T-helper 1 cell treated with Interleukin-12 subunit alpha and Interleukin-12 subunit beta and Interleukin-4 antibody, amounts not matched to agents 30 μg/mL and 1 μg/mL, for 36 hours (primary cell): ENCODE data around the gene ZMIZ1.

Experiments
- H3K27ac Mint-ChIP-seq: one replicate; pipeline ENCODE4 v1.8.0; 2021; ENCODE audit warnings: mild to moderate bottlenecking, mixed read lengths
- H3K27me3 Mint-ChIP-seq: one replicate; pipeline ENCODE4 v1.8.0; 2021; ENCODE audit warnings: low read depth, mixed read lengths
- H3K36me3 Mint-ChIP-seq: one replicate; pipeline ENCODE4 v1.8.0; 2021; ENCODE audit warnings: low read depth, mixed read lengths
- H3K4me1 Mint-ChIP-seq: one replicate; pipeline ENCODE4 v1.8.0; 2021; ENCODE audit warnings: low read depth, mixed read lengths
- H3K4me3 Mint-ChIP-seq: one replicate; pipeline ENCODE4 v1.8.0; 2021; ENCODE audit warnings: mild to moderate bottlenecking, moderate library complexity, mixed read lengths
- H3K9me3 Mint-ChIP-seq: one replicate; pipeline ENCODE4 v1.8.0; 2021; ENCODE audit warnings: mixed read lengths

Gene ZMIZ1

DNA sequence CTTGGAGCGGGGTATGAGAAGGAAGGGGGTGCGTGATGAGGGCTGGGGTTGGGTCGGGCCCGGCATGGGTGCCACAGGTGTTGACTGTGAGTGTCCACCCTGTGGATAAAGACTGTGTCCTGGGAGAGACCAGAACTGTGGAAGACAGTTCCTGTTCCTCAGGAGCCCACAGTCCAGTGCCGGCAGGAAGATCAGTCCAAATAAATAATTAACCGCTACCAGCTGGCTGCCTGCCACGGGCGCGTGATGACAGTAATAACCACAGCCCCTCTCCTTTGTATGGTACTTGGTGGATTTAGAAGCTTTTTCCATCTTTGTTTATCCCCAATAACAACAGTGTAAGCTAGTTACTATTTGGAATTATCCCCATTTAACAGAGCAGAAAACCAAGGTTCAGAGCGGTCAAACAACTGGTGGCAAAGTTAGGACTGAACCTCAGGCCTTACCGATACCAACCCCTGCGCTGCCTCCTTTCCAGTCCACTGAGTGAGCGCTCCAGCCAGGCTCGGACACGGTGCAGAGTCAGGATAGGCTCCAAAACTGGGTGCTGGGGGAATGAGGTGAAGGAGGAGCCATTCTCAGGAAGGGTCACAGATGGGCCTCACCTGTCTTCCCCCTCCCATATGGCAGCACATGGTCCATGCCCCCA, 5.1 kb downstream of the ZMIZ1 start:
- H3K9me3 Mint-ChIP-seq: no peaks in the 10 kb centered on the region
- peaks cover 18% of the 10 kb centered on the region for H3K27me3 Mint-ChIP-seq
- peaks cover 18% of the 10 kb centered on the region for H3K4me1 Mint-ChIP-seq
- no peak overlapping the region for H3K4me3 Mint-ChIP-seq
- H3K36me3 Mint-ChIP-seq: peaks cover 9% of the 10 kb centered on the region
- H3K27ac Mint-ChIP-seq: no peak overlapping the region

DNA sequence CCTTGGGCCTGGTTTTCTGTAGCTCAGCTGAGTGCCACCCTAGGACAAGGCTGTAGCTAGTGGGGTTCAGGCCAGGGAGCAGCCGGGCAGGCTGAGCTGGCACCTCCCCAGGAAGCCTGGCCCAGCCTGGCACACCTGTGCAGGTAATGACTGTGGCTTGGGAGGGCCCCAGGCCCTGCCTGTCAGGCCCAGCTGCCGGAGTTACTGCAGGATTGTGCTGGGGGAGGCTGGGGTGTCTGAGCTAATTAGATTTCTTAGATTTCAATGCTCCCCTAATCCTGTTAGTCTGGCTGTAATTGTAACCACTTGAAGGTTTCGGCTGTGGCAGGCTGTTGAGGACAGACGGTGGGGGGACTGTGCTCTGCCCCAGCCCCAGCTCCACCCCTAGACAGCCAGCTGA, 6.0 kb downstream of the ZMIZ1 start:
- peaks cover 18% of the 10 kb centered on the region for H3K27me3 Mint-ChIP-seq
- H3K9me3 Mint-ChIP-seq: no peaks in the 10 kb centered on the region
- no peak overlapping the region for H3K4me3 Mint-ChIP-seq
- H3K36me3 Mint-ChIP-seq: peaks cover 6% of the 10 kb centered on the region
- H3K4me1 Mint-ChIP-seq: peaks cover 18% of the 10 kb centered on the region
- no peak overlapping the region for H3K27ac Mint-ChIP-seq

DNA sequence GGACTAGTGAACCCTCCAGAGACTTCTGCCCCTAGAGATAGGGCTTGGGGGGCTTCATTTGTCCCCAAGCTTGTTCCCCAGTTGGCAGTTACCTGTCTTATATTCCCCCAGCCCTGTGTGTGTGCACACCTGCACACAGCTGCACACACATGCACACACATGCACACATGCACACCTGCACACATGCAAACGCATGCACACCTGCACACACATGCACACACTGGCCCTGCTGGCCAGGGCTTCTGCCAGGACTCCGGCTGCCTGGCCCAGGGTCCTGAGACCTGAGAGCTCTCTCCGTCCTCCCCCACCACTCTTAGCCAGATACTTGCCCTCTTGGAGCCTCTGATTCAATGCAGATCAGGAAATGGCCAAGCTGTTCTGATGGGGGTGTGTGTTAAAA, 6.7 kb downstream of the ZMIZ1 start:
- peaks cover 6% of the 10 kb centered on the region for H3K36me3 Mint-ChIP-seq
- H3K4me1 Mint-ChIP-seq: peaks cover 18% of the 10 kb centered on the region
- no peak overlapping the region for H3K27ac Mint-ChIP-seq
- H3K4me3 Mint-ChIP-seq: no peak overlapping the region
- peaks cover 18% of the 10 kb centered on the region for H3K27me3 Mint-ChIP-seq
- H3K9me3 Mint-ChIP-seq: no peaks in the 10 kb centered on the region

DNA sequence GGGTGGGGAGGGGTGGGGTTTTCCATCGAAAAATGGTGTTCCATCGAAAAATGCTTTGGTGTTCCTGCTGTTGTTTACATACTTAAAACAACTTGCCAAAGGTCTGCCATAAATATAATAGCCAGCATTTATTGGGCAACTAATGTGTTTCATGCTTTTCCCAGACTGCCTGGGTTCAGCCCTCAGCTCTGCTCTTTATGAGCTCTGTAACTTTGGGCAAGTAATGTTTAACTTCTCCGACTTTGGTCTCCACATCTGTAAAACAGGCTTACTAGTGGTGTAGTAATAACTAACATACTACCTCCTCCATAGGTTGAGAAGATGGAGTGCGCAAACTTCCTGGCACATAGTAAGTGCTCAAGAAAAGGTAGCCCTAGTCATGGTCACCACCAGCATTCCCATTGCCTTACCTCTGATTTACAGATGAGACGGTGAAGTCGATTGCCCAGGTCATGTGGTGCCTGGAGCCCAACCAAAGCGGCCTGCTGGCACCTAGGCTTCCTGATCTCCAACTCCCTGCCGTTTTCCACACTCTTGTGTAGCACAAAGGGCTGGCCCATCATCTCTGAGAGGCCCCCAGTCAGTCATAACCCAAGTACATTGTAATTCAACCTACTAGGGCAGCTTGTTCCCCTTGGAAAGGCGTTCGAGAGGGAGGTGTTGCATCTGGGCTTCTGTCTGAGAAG, 8.9 kb downstream of the ZMIZ1 start:
- Mint-ChIP-seq H3K4me1 (peaks cover 9% of the 10 kb centered on the region), H3K9me3 (no peaks in the 10 kb centered on the region), H3K36me3 (peaks cover 1% of the 10 kb centered on the region), H3K27me3 (peaks cover 2% of the 10 kb centered on the region), H3K27ac (no peak overlapping the region), H3K4me3 (no peak overlapping the region)

DNA sequence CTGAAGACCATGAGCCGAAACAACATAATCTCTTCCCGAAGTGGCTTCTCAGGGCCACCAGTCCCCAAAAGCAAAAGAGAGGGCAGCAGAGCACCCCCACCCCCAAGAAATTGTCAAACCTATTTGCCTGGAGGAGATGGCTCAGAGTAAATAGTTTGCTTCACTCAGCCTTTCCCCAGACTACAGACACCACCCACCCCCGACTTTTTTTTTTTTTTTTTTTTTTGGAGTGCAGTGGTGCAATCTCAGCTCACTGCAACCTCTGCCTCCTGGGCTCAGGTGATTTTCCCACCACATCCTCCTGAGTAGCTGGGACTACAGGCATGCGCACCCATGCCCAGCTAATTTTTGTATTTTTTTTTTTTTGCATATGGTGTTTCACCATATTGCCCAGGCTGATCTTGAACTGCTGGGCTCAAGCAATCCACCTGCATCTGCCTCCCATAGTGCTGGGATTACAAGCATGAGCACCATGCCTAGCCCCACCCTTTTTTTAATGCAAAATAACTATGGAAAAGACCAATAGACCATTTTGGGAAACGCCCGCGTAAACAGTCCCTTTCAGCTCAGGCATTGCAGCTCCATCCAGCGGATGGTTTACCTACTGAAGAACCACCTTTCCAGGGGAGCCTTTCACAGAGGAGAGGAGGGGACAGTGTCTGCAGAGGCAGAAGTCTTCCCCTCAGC, 9.7 kb downstream of the ZMIZ1 start:
- H3K36me3 Mint-ChIP-seq: no peaks in the 10 kb centered on the region
- H3K27me3 Mint-ChIP-seq: no peaks in the 10 kb centered on the region
- peaks cover 9% of the 10 kb centered on the region for H3K4me1 Mint-ChIP-seq
- H3K9me3 Mint-ChIP-seq: no peaks in the 10 kb centered on the region
- no peak overlapping the region for H3K4me3 Mint-ChIP-seq
- no peak overlapping the region for H3K27ac Mint-ChIP-seq

DNA sequence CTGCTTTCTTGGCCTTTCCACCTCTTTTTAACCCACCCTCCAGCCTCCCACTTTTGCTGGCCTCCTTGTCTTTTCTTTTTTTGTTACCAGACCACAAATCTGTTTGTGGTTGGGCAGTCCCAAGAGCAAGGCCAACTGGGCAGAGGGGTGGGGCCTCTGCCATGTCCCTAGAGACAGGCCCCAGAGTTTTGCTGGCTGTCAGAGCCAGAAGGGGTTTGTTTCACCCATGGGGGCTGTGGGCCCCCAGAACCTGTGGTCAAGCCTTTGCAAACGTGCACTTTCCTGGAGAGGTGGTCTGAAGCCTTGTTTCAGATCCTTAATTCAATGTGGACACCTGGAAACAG, 10.3 kb downstream of the ZMIZ1 start:
- peaks cover 12% of the 10 kb centered on the region for H3K4me1 Mint-ChIP-seq
- no peaks in the 10 kb centered on the region for H3K9me3 Mint-ChIP-seq
- H3K4me3 Mint-ChIP-seq: no peak overlapping the region
- no peaks in the 10 kb centered on the region for H3K27me3 Mint-ChIP-seq
- no peaks in the 10 kb centered on the region for H3K36me3 Mint-ChIP-seq
- no peak overlapping the region for H3K27ac Mint-ChIP-seq

DNA sequence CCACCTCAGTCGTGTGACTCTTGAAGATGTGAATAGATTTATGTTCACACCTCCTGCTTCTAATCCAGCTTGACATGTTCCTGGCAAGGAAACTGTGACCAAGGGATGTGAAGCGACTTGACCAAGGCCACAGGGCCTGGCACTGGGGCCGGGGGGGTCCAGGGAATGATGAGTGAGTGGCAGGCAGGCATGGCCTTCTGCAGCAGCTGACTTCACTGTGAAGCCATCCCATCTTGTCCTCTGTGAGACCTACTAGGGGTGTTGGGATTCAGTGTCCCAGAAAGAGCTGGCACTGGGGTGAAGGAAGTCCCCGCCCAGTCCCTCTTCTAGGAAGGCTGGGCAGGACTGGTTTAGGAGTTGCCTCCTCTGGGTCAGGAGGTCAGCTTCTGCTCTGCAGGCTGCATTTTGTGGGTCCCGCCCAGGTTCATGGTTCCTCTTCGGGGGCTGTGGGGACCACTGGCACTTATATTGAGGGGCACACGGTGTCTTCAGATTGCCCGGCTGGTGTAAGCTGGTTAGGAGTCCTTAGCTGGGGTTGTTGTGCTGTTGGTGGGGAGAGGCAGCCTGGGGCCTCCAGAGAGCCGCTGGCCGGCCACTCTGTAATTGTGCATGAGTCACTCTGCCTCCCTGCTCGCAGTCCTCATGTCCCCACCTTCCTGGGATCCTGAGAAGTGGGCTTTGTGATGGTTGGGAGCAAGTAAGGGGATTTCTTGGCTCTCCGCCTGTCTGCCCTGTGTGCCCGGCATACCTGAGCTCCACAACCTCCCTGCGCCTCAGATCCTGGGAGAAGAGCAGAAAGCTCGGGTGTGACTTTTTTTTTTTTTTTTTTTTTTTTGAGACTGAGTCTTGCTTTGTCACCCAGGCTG, 11.0 kb downstream of the ZMIZ1 start:
- H3K36me3 Mint-ChIP-seq: no peaks in the 10 kb centered on the region
- H3K4me1 Mint-ChIP-seq: peaks cover 18% of the 10 kb centered on the region
- H3K9me3 Mint-ChIP-seq: no peaks in the 10 kb centered on the region
- H3K4me3 Mint-ChIP-seq: no peak overlapping the region
- H3K27me3 Mint-ChIP-seq: no peaks in the 10 kb centered on the region
- H3K27ac Mint-ChIP-seq: no peak overlapping the region

DNA sequence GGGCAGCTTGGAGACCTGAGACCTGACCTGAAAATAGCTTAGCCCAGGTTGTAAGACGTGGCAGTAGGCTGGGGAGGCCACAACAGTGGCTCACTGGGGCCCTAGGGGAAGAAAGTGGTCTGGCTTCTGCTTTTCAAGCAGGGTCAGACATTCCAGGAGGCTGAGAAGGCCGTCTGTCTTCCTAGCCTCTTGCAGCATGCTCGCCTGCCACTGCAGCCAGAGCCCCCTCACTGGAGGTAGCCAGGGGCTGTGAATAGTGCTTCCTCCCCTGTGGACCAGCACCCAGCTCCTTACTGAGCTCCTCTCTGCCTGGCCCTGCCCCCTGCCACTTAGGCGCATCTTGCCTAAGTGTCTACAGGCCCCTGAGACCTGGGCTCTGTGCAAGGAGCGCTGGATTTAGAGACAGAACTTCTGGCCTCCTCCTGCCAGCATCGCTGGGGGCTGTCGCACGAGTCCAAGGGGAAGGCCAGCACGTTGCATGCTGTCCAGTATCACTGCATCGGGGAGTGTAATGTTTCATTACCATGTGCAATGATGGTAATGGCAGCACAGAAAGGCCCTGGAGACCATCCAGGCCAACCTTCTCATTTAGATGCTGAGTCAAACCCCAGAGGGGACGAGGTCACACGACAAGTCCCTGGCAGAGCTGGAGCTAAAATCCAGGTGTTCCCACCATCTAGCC, 12.7 kb downstream of the ZMIZ1 start:
- H3K27me3 Mint-ChIP-seq: no peaks in the 10 kb centered on the region
- no peaks in the 10 kb centered on the region for H3K9me3 Mint-ChIP-seq
- H3K4me3 Mint-ChIP-seq: no peak overlapping the region
- H3K4me1 Mint-ChIP-seq: peaks cover 17% of the 10 kb centered on the region
- no peak overlapping the region for H3K27ac Mint-ChIP-seq
- H3K36me3 Mint-ChIP-seq: no peaks in the 10 kb centered on the region

DNA sequence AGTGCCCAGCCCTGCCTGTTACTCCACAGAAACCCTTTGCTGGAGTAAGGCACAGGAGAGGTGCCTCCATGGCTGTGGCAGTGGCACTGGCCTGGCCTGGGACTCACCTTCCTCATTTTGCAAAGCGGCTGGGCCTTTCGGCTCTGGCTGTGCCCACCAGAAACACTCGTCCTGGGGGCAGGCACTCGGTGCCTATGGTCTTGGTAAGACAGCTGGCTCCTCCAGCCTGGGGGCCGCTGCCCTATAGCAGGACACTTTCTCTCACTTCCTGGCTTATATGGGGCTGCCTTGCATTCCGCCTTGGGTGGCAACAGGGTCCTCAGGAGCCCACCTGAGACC, 13.2 kb downstream of the ZMIZ1 start:
- H3K4me1 Mint-ChIP-seq: peaks cover 17% of the 10 kb centered on the region
- no peak overlapping the region for H3K4me3 Mint-ChIP-seq

DNA sequence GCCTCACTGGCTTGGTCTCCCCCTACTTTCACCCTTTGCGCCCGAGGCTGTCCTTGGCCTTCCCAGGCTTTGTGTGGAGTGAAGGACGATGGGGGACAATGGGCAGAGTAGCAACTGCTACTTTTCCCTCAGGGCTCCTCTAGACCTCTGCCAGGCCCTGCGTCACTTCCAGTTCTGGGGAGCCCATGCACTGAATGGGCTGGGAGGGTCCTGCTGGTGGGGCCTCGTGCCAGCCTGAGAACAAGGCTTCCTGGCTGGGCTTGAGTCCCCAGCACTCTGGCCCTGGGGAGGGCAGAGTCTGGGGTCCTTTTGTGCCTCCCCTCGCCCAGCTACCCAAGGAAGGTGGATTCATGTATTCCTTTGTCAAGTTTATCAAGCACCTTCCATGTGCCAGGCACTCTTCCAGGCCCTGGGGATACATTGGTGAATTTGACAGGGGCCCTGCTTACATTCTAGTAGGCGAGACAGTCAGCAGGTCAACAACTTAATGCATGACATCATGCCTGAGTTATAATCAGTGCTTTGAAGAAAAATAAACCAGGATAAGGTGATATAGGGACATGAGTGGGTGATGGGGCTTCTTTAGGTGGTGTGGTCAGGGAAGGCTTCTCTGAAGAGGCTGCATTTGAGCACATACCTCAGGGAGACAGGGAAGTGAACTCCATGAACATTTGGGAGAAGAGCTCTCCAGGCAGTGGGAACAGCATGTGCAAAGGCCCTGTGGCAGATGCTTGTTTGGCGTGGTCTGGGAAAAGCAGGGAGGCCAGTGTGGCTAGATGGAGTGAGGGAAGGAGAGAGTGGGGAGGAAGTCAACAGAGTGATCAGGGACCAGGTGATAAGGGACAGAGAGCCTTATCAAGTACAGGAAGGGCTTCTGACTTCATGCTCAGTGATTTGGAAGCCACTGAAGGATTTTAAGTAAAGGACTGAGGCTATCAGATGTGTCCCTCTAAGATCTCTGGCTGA, 14.1 kb downstream of the ZMIZ1 start:
- peaks cover 17% of the 10 kb centered on the region for H3K4me1 Mint-ChIP-seq
- no peak overlapping the region for H3K4me3 Mint-ChIP-seq

More for the DNA sequence above, 13.2 kb downstream of the ZMIZ1 start:
- Mint-ChIP-seq H3K27me3 (no peaks in the 10 kb centered on the region), H3K36me3 (no peaks in the 10 kb centered on the region), H3K9me3 (no peaks in the 10 kb centered on the region), H3K27ac (no peak overlapping the region)

DNA sequence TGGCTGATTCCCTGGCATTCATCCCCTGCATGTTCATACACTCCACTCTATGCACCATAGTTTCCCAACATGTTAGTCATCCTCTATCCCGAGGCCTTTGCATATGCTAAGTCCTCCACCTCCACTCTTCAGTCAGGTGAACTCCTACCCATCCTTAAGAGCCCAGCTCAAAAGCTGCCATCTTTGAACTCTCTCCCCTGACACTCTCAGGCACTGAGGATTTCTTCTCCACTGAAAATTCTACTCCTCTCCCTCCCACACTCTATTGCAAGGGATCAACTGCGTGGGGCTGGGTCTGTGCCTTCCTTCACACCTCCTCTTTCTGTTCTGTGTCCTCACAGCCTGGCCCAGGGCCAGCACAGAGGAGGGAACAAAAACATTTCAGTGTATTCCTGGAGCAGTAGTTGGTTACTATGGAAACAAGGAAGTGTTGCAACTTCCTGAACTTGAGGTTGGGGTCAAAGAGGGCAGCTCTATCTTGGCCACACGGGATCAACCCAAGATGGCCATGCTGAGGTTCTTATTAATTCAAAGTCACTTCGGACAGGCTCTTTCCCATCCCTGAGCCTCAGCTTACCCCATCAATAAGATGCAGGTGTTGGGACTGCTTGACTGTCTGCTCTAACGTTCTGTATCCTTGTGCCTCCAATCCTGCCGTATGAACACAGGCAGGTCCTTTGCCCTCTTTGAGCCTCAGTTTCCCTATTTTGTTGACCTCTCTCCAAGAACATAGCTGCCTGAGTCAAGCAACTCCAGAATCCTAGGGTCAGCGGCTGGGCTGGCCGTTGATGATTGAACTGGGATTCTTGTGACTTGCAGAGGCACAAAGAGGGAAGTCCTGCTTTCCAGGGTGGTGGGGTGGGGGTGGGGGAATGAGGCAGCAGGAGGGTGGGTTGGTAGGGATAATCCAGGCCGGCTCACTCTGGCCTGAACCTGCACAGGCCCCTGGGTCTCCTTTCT, 15.5 kb downstream of the ZMIZ1 start:
- H3K9me3 Mint-ChIP-seq: no peaks in the 10 kb centered on the region
- H3K4me3 Mint-ChIP-seq: no peak overlapping the region
- H3K4me1 Mint-ChIP-seq: peaks cover 15% of the 10 kb centered on the region
- no peaks in the 10 kb centered on the region for H3K36me3 Mint-ChIP-seq
- peak overlapping the region; percentile 55 for H3K27ac Mint-ChIP-seq
- H3K27me3 Mint-ChIP-seq: no peaks in the 10 kb centered on the region

More for the DNA sequence above, 14.1 kb downstream of the ZMIZ1 start:
- H3K9me3 Mint-ChIP-seq: no peaks in the 10 kb centered on the region
- H3K27ac Mint-ChIP-seq: no peak overlapping the region
- no peaks in the 10 kb centered on the region for H3K27me3 Mint-ChIP-seq
- no peaks in the 10 kb centered on the region for H3K36me3 Mint-ChIP-seq

DNA sequence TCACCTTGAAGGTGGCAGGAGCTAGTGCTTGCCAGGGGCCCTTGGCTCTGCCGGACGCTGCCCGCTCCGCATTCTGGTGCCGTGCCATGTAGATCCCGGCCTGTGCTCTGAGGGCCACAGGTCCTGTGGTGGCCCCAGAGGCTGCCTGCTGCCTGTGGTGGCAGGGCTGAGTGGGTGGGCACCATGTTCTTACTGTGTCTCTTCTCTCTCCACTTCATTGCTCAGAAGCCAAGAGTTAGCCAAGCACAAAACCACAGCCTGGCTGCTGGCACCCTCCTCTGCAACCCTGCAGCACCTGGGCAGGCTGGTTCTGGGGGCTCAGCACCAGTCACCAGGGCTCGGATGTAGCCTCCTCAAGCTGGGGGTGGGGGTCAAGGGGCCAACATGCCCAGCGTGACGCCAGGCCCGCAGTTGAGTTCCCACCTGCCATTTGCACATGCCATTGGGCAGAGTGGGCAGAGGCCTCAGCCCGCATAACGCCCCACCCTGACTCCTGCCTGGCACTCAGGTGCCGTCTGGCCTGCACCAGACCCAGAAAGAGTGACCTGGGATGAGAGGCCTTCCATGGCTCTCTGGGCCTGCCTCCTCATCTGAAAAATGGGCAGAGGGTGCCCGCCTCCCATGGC, 16.3 kb downstream of the ZMIZ1 start:
- H3K27ac Mint-ChIP-seq: no peak overlapping the region
- no peaks in the 10 kb centered on the region for H3K27me3 Mint-ChIP-seq

More for the DNA sequence above, 16.3 kb downstream of the ZMIZ1 start:
- Mint-ChIP-seq H3K4me1 (peaks cover 15% of the 10 kb centered on the region), H3K4me3 (no peak overlapping the region), H3K36me3 (no peaks in the 10 kb centered on the region), H3K9me3 (no peaks in the 10 kb centered on the region)
